Body of pancreas (tissue), 4 donors: ENCODE data around the gene RAB22A. TPM values are rescaled to one million over a fixed set of nuclear protein-coding genes. Genes with fewer than 3 reads are reported as not detected.

Source experiments
- ATAC-seq: fragments of 150-250 bp; one replicate; pipeline ENCODE4 v1.9.1; 2016
- DNase-seq, 4 donors: peaks; one replicate each; pipeline ENCODE4 v3.0.0-alpha.2; 2019
- H3K27ac ChIP-seq, 4 donors: fragments of 200-600 bp; sonication (generic); 1 replicate in 3 of 4; 2 replicates in 1 of 4; pipeline versions ENCODE4 v1.5.1 to v1.6.1; 2016 to 2019; ENCODE audit warnings: mild to moderate bottlenecking in 1 of 4, mixed read lengths in 1 of 4, moderate library complexity in 1 of 4
- H3K27me3 ChIP-seq, 2 donors: fragments of 200-600 bp; sonication (generic); one replicate each; pipeline ENCODE4 v1.6.0; 2016; ENCODE audit warnings: mild to moderate bottlenecking in 1 of 2
- H3K36me3 ChIP-seq, 2 donors: fragments of 200-600 bp; sonication (generic); replicated peaks in 1 of 2; 2 replicates each; pipeline ENCODE4 v1.5.1; 2016; ENCODE audit warnings: low read depth in 2 of 2; ENCODE audit not compliant: insufficient read depth in 1 of 2
- H3K4me1 ChIP-seq: fragments of 200-600 bp; sonication (generic); one replicate; pipeline ENCODE4 v1.6.0; 2016
- H3K4me3 ChIP-seq, 2 donors: fragments of 200-600 bp; sonication (generic); 1 replicate in 1 of 2; 2 replicates in 1 of 2; pipeline ENCODE4 v1.5.1; 2016 to 2019
- H3K9me3 ChIP-seq, 3 donors: fragments of 200-600 bp; sonication (generic); 1 replicate in 2 of 3; 2 replicates in 1 of 3; pipeline ENCODE4 v1.5.1; 2016
- CTCF ChIP-seq, 7 experiments: fragments of 450-650 bp in 4 of 7; fragments of 200-600 bp in 3 of 7; sonication (generic) in 3 of 7; IDR thresholded peaks; one replicate each; pipeline ENCODE4 v1.5.1; 2016 to 2019; ENCODE audit warnings: antibody characterized with exemption in 7 of 7
- POLR2A ChIP-seq, 3 donors: fragments of 450-650 bp; IDR thresholded peaks; one replicate each; pipeline ENCODE4 v1.6.1; 2016; ENCODE audit warnings: antibody characterized with exemption in 3 of 3, mild to moderate bottlenecking in 2 of 3
- WGBS, 2 donors: methylation state at CpG; one replicate each; pipeline ENCODE4 v1.1.5; 2017; 5-methylcytosine and 5-hydroxymethylcytosine counted together
- intact Hi-C: fragments of 100-400 bp; cut with DNase I; formaldehyde crosslinking; loops from one replicate; pipeline ENCODE4 v1.15.1; 2023
- total RNA-seq, 2 donors: library from RNA; depleted of rRNA; stranded (reverse); fragments of >200 nt; gene quantifications; one replicate each; pipeline ENCODE4 v1.1.0, GENCODE V29; 2016

Gene RAB22A
- total RNA-seq, 2 donors from 2014 or later = 6.3 to 9.1 TPM

DNA sequence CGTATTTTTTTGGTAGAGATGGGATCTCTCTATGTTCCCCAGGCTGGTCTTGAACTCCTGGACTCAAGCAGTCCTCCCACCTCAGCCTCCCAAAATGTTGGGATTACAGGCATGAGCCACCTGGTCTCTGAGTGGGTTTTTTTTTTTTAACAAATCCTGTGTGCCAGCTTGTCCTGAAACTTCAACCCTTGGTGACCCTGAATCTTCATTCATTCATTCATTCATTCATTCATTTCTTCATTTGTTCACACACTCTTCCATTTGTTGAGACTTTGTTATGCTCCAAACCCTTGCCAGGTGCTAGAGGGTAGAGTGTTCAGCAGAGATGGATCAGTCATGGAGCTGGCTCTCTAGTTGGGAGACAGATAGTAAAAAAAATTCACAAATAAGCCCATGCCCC, 67.5 kb downstream of the RAB22A start:
- TF ChIP-seq CTCF (IDR thresholded peaks at IDR 0.05) (no peak), POLR2A (IDR thresholded peaks at IDR 0.05) (no peak)
- WGBS, 2 donors = 47 to 55% methylated on average over 1 of the region's 1 CpG
- intact Hi-C loops = no loop called here
- Histone ChIP-seq H3K4me3 (no peak overlapping the region), H3K27me3 (no peaks in the 10 kb centered on the region), H3K27ac (no peak overlapping the region), H3K36me3 (no peaks in the 10 kb centered on the region), H3K9me3 (no peaks in the 10 kb centered on the region), H3K4me1 (no peaks in the 10 kb centered on the region)
- ATAC-seq (no peak), DNase-seq (no peak)

DNA sequence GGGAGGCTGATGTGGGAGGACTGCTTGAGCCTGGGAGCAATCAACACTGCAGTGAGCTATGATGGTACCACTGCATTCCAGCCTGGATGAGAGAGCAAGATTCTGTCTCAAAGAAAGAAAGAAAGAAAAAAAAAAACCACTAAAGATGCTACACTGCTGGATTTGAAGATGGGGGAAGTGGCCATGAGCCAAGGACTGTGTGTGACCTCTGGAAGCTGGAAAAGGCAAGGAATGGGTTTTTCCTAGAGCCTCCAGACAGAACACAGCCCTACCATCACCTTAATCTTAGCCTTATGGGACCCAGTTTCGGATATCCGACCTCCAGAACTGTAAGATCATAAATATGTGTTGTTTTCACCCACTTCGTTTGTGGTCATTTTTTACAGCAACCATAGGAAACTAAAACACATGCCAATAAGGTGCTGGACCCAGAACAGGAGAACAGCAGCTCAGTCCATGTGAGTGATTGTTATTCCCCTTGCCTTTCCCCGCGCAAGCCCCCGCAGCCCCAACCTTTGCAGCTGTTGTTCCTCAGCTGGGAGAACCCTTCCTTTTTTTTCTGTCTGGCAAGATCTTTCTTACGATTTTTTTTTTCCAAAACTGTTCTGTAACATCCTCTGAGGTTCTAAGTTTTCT, 68.4 kb downstream of the RAB22A start:
- Histone ChIP-seq H3K9me3 (no peaks in the 10 kb centered on the region), H3K36me3 (no peaks in the 10 kb centered on the region), H3K4me1 (no peaks in the 10 kb centered on the region), H3K27me3 (no peaks in the 10 kb centered on the region), H3K27ac (no peak overlapping the region), H3K4me3 (no peak overlapping the region)
- intact Hi-C loops = no loop called here
- 57 to 65% methylated on average over 7 of the region's 7 CpGs for WGBS, 2 donors
- TF ChIP-seq POLR2A (IDR thresholded peaks at IDR 0.05) (no peak), CTCF (IDR thresholded peaks at IDR 0.05) (no peak)
- DNase-seq = no peak
- no peak for ATAC-seq

DNA sequence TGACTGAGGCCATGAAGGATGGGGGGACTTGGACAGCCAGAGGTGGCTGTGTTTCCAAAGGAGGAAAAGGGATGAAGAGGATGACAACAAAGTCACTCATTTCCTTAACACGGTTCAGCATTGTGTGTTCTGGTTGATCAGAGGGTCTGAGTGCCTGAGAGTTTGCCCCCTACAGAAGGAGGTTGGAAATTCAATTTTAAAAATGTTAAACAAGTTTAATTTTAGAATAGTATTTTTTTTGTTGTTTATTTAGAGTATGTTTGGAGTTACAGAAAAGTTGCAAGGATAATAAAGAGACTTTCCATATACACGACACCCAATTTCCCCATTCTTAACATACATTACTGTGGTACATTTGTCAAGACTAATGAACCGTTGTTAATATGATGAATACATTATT, 69.2 kb downstream of the RAB22A start:
- WGBS, 2 donors = 61 to 65% methylated on average over 3 of the region's 3 CpGs

GRCh38 chr20:58381627-58382026, 72.1 kb downstream of the RAB22A start:
- intact Hi-C loops = no loop called here
- H3K27ac ChIP-seq = no peak overlapping the region
- H3K36me3 ChIP-seq = no peaks in the 10 kb centered on the region
- no peak for TF ChIP-seq POLR2A (IDR thresholded peaks at IDR 0.05)
- no peak for TF ChIP-seq CTCF (IDR thresholded peaks at IDR 0.05)
- no peak overlapping the region for H3K4me3 ChIP-seq
- H3K9me3 ChIP-seq = no peaks in the 10 kb centered on the region
- 85 to 87% methylated on average over 7 of the region's 7 CpGs for WGBS, 2 donors
- DNase-seq = no peak
- ATAC-seq = no peak
- no peaks in the 10 kb centered on the region for H3K4me1 ChIP-seq
- no peaks in the 10 kb centered on the region for H3K27me3 ChIP-seq

More for the DNA sequence above, 69.2 kb downstream of the RAB22A start:
- ATAC-seq (no peak), DNase-seq (no peak)
- Histone ChIP-seq H3K36me3 (no peaks in the 10 kb centered on the region), H3K27ac (no peak overlapping the region), H3K4me1 (no peaks in the 10 kb centered on the region), H3K9me3 (no peaks in the 10 kb centered on the region), H3K27me3 (no peaks in the 10 kb centered on the region), H3K4me3 (no peak overlapping the region)
- no peak for TF ChIP-seq CTCF (IDR thresholded peaks at IDR 0.05)
- no peak for TF ChIP-seq POLR2A (IDR thresholded peaks at IDR 0.05)
- intact Hi-C loops = no loop called here

DNA sequence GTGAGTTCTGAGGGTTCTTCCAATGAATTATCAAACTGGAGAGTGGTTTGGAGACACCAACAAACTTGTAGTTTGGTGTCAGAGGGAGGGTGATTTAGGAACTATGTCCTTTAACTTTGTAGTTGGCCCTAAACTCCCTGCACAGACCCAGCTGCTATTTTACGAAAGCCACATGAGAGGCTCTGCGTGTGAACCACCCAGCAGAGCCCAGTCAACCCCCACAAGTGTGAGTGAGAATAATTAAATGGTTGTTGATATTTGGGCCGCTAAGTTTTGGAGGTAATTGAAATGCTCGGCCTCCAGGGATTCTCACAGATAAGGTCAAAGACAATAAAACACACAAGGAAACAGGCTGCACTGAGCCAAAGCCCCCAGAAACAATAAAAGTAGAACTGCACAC, 72.6 kb downstream of the RAB22A start:
- Histone ChIP-seq H3K27ac (no peak overlapping the region), H3K27me3 (no peaks in the 10 kb centered on the region), H3K4me3 (no peak overlapping the region), H3K36me3 (no peaks in the 10 kb centered on the region), H3K9me3 (no peaks in the 10 kb centered on the region), H3K4me1 (no peaks in the 10 kb centered on the region)
- intact Hi-C loops = no loop called here
- WGBS, 2 donors = 73 to 84% methylated on average over 4 of the region's 4 CpGs
- ATAC-seq = no peak
- DNase-seq = no peak
- TF ChIP-seq POLR2A (IDR thresholded peaks at IDR 0.05) (no peak), CTCF (IDR thresholded peaks at IDR 0.05) (no peak)
